Liver (tissue), 9 donors: Measurements from ENCODE around the gene BICRA. TPM values are rescaled to one million over a fixed set of nuclear protein-coding genes. Genes with fewer than 3 reads are reported as not detected.

Experiments
- DNase-seq: peaks from one replicate; pipeline ENCODE4 v3.0.0-alpha.2; 2017; ENCODE audit warnings: low spot score
- H3K27ac ChIP-seq, 2 donors: one replicate each; pipeline ENCODE4 v1.7.0; 2013; ENCODE audit warnings: inconsistent platforms in 2 of 2, low read length in 2 of 2, control low read depth in 1 of 2, low read depth in 1 of 2, mild to moderate bottlenecking in 1 of 2
- H3K27me3 ChIP-seq, 4 donors: one replicate each; pipeline versions ENCODE4 v1.6.1 to v1.7.0; 2013; ENCODE audit warnings: low read length in 3 of 4, inconsistent platforms in 1 of 4, mild to moderate bottlenecking in 1 of 4, moderate library complexity in 1 of 4; ENCODE audit not compliant: control insufficient read depth in 4 of 4, insufficient read depth in 4 of 4
- H3K36me3 ChIP-seq, 4 donors: one replicate each; pipeline versions ENCODE4 v1.6.1 to v1.7.0; 2013; ENCODE audit warnings: low read length in 3 of 4, mild to moderate bottlenecking in 3 of 4, low read depth in 1 of 4, moderate library complexity in 1 of 4; ENCODE audit not compliant: control insufficient read depth in 4 of 4, insufficient read depth in 3 of 4
- H3K4me1 ChIP-seq, 4 donors: one replicate each; pipeline versions ENCODE4 v1.6.1 to v1.7.0; 2013; ENCODE audit warnings: low read length in 3 of 4, mild to moderate bottlenecking in 3 of 4, moderate library complexity in 1 of 4; ENCODE audit not compliant: control insufficient read depth in 4 of 4, insufficient read depth in 4 of 4
- H3K4me3 ChIP-seq, 3 donors: one replicate each; pipeline versions ENCODE4 v1.6.1 to v1.7.0; 2013; ENCODE audit warnings: low read length in 3 of 3, control low read depth in 1 of 3, low read depth in 1 of 3, mild to moderate bottlenecking in 1 of 3
- H3K9ac ChIP-seq, 2 donors: one replicate each; pipeline ENCODE4 v1.7.0; 2013; ENCODE audit warnings: low read length in 2 of 2, mild to moderate bottlenecking in 2 of 2, moderate library complexity in 2 of 2, control low read depth in 1 of 2, low read depth in 1 of 2
- H3K9me3 ChIP-seq, 4 donors: one replicate each; pipeline versions ENCODE4 v1.6.1 to v1.7.0; 2013; ENCODE audit warnings: low read length in 3 of 4; ENCODE audit not compliant: control insufficient read depth in 4 of 4
- CTCF ChIP-seq: fragments of 150-350 bp; IDR thresholded peaks from 2 replicates; pipeline ENCODE4 v1.5.1; 2017; ENCODE audit warnings: improper control_type of control experiment, low read depth, low read length; ENCODE audit not compliant: missing input control
- FOXA1 ChIP-seq: IDR thresholded peaks from 2 replicates; pipeline ENCODE4 v1.6.1; 2016; ENCODE audit warnings: antibody characterized with exemption
- FOXA2 ChIP-seq: IDR thresholded peaks from 2 replicates; pipeline ENCODE4 v1.6.1; 2016; ENCODE audit warnings: antibody characterized with exemption
- HNF4G ChIP-seq: IDR thresholded peaks from 2 replicates; pipeline ENCODE4 v1.6.1; 2016; ENCODE audit warnings: antibody characterized with exemption
- MAX ChIP-seq: IDR thresholded peaks from 2 replicates; pipeline ENCODE4 v1.6.1; 2016; ENCODE audit warnings: antibody characterized with exemption
- NR2F2 ChIP-seq: IDR thresholded peaks from 2 replicates; pipeline ENCODE4 v1.6.1; 2016; ENCODE audit warnings: antibody characterized with exemption
- RAD21 ChIP-seq, 2 donors: IDR thresholded peaks; 2 replicates each; pipeline ENCODE4 v1.6.1; 2016; ENCODE audit warnings: antibody characterized with exemption in 2 of 2, mild to moderate bottlenecking in 2 of 2
- RXRA ChIP-seq, 2 donors: IDR thresholded peaks; 2 replicates each; pipeline ENCODE4 v1.6.1; 2017 to 2018; ENCODE audit warnings: antibody characterized with exemption in 2 of 2, mild to moderate bottlenecking in 1 of 2
- SP1 ChIP-seq: IDR thresholded peaks from 2 replicates; pipeline ENCODE4 v1.6.1; 2018; ENCODE audit warnings: antibody characterized with exemption, mild to moderate bottlenecking
- ZBTB33 ChIP-seq: IDR thresholded peaks from 2 replicates; pipeline ENCODE4 v1.6.1; 2016; ENCODE audit warnings: antibody characterized with exemption
- WGBS: extraction: QIAGEN DNeasy Blood & Tissue Kit; methylation state at CpG from one replicate; pipeline ENCODE4 v1.1.7; 2013; 5-methylcytosine and 5-hydroxymethylcytosine counted together
- polyA plus RNA-seq, 2 donors: library from polyadenylated mRNA; stranded (reverse) in 1 of 2; unstranded in 1 of 2; fragments of 200-250 nt in 1 of 2; fragments of >200 nt in 1 of 2; fragmentation: Nextera tagmentation in 1 of 2; extraction: Ambion mirVana in 1 of 2; gene quantifications; one replicate each; pipeline versions ENCODE4 v1.2.1 to v1.2.3, GENCODE V29; 2013 to 2015
- total RNA-seq, 2 donors: library from RNA; depleted of rRNA; stranded (reverse); fragments of >200 nt; gene quantifications; one replicate each; pipeline ENCODE4 v1.2.3, GENCODE V29; 2014
- TF ChIP-seq, protein P1 (sequence below): IDR thresholded peaks from 2 replicates; pipeline ENCODE4 v1.6.1; 2016; ENCODE audit warnings: antibody characterized with exemption
- donor health status: healthy.
- donor health status: healthy.
- donor health status: healthy.
- donor health status: healthy.
- donor health status: healthy.

Gene BICRA
- total and polyA plus RNA-seq, 4 donors = 0.63 to 8.9 (median 3.0) TPM

- H3K9me3 ChIP-seq = no peaks in the 10 kb centered on the region
- peaks cover 9 to 31% (median 12%) of the 10 kb centered on the region in 4 donors for H3K36me3 ChIP-seq
- H3K27ac ChIP-seq = no peak overlapping the region
- peak overlapping the region in 1 of 2 donors; percentile 6 for H3K9ac ChIP-seq
- 39% methylated on average over 21 of the region's 21 CpGs for WGBS
- no peaks in the 10 kb centered on the region for H3K27me3 ChIP-seq
- H3K4me1 ChIP-seq = peaks cover 0 to 3% (median 0%) of the 10 kb centered on the region in 4 donors
- peak; percentile 99 for TF ChIP-seq CTCF
- TF ChIP-seq RAD21 (IDR thresholded peaks at IDR 0.05) = peak; percentile 99 to 100
- peak in 1 of 2 donors; percentile 50 for TF ChIP-seq RXRA (IDR thresholded peaks at IDR 0.05)
- TF ChIP-seq MAX = no peak
- TF ChIP-seq FOXA1 = no peak
- DNase-seq = peak; percentile 77
- H3K4me3 ChIP-seq = no peak overlapping the region
These were observed 89.1 kb downstream of the BICRA start for GRCh38 chr19:47697863-47698609.

GRCh38 chr19:47698631-47699359 is 89.9 kb downstream of the BICRA start:
- TF ChIP-seq FOXA2 (no peak), HNF4G (no peak), NR2F2 (no peak), SP1 (no peak)
- TF ChIP-seq, protein P1, sequence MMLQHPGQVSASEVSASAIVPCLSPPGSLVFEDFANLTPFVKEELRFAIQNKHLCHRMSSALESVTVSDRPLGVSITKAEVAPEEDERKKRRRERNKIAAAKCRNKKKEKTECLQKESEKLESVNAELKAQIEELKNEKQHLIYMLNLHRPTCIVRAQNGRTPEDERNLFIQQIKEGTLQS = no peak
- Histone ChIP-seq H3K27me3 (no peaks in the 10 kb centered on the region), H3K9ac (no peak overlapping the region), H3K9me3 (no peaks in the 10 kb centered on the region), H3K4me3 (no peak overlapping the region), H3K36me3 (peaks cover 6 to 35% (median 12%) of the 10 kb centered on the region in 4 donors), H3K4me1 (peaks cover 0 to 3% (median 0%) of the 10 kb centered on the region in 4 donors), H3K27ac (no peak overlapping the region)
- no peak for DNase-seq
- WGBS = 91% methylated on average over 46 of the region's 46 CpGs

DNA sequence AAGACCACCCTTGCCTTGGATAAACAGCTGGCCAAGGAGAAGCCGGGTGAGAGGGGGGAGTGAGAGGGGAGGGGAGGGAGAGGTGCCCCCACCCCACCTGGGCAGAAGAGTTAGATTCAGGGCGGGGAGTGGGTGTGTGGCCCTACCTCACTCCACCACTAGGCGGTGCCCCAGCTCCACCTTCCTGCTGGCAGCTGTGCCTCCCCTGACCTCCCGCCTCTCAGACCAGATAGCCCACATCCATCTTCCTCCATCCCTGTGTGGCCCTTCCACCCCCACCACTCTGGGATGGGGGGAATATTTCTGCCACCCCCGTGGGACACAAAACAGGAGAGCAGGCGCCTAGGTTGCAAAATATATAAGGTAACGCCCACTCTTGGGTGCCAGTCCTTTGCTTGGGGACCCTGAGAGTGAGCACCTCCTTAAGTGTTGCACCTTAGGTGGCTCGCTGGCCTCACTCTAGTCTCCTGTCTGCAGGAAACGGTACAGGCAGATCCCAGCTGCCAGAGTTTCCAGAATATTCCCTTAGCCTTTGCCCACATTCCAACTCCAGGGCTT is 90.5 kb downstream of the BICRA start:
- no peak overlapping the region for H3K4me3 ChIP-seq
- H3K9me3 ChIP-seq = no peaks in the 10 kb centered on the region
- WGBS = 75% methylated on average over 9 of the region's 9 CpGs
- H3K36me3 ChIP-seq = peaks cover 6 to 35% (median 12%) of the 10 kb centered on the region in 4 donors
- no peaks in the 10 kb centered on the region for H3K27me3 ChIP-seq
- no peak overlapping the region for H3K9ac ChIP-seq
- no peak overlapping the region for H3K27ac ChIP-seq
- H3K4me1 ChIP-seq = peaks cover 0 to 3% (median 0%) of the 10 kb centered on the region in 4 donors
- DNase-seq = peak; percentile 70
- TF ChIP-seq ZBTB33 = no peak
- TF ChIP-seq CTCF = peak; percentile 68
- TF ChIP-seq MAX = no peak
- TF ChIP-seq, protein P1 = no peak
- no peak for TF ChIP-seq RXRA (IDR thresholded peaks at IDR 0.05)
- no peak for TF ChIP-seq FOXA1
- TF ChIP-seq RAD21 (IDR thresholded peaks at IDR 0.05) = peak; percentile 54 to 77
- no peak for TF ChIP-seq HNF4G
